ENCODE results near the gene SIN3A.

The SIN3A gene

DNA sequence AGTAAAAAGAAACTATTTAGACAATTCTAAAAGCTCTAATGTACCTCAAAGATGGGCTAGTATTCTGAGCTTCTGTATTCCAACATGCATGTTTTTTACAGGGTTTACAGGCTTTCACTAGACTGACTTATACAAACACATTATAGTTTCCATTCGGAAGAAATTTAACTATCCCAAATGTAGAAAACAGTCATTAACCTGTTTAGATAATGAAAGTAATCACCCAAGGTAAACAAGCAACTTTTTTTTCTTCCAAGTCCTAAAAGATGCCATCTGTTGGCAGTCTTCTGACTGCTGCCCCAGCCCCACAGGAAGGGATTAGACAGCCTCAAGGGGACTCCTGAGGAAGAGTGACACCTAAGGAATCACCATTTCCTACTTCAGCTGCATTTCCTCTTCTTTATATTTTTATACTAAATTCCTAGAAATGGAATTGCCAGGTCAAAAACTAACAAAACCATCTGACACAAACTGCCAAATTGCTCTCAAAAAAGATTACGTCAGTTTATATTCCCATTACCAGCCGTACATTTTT, 25.5 kb downstream of the SIN3A start:
- H3K36me3 Mint-ChIP-seq (ENCODE audit: low read depth) = peaks cover 37% of the 10 kb centered on the region
- H3K27ac Mint-ChIP-seq = no peak overlapping the region
- H3K27me3 Mint-ChIP-seq (ENCODE audit: low read depth) = peaks cover 3% of the 10 kb centered on the region
- H3K9me3 Mint-ChIP-seq = no peaks in the 10 kb centered on the region
- H3K4me1 Mint-ChIP-seq = no peaks in the 10 kb centered on the region
- no peak for TF ChIP-seq CTCF (IDR thresholded peaks at IDR 0.05; ENCODE audit: unreplicated experiment in 3 of 3)
- no peak overlapping the region for H3K4me3 Mint-ChIP-seq

- no peaks in the 10 kb centered on the region for H3K4me1 Mint-ChIP-seq
- no peaks in the 10 kb centered on the region for H3K9me3 Mint-ChIP-seq
- no peaks in the 10 kb centered on the region for H3K27me3 Mint-ChIP-seq (ENCODE audit: low read depth)
- no peak overlapping the region for H3K27ac Mint-ChIP-seq
- no peak for TF ChIP-seq CTCF (IDR thresholded peaks at IDR 0.05; ENCODE audit: unreplicated experiment in 3 of 3)
- H3K4me3 Mint-ChIP-seq = no peak overlapping the region
- peaks cover 40% of the 10 kb centered on the region for H3K36me3 Mint-ChIP-seq (ENCODE audit: low read depth)
Observed at GRCh38 chr15:75422554-75422953, 28.9 kb downstream of the SIN3A start.

DNA sequence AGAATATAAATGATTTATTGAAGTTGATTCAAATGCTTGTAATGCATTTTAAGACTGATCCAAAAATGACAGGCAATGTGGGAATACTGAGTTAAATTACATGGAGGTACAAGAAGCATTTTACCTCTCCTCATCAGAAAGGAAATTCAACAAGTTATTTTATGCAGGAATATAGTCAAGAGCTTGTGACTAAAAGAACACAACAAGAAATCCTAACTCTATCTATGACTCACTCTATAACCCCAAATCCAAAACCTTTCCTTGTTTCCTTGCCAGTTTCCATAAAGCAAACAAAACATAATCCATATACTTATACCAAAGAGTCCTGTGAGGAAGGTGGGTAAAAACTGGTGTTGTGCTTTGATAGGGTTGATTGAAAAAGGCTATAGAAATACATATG, 30.8 kb downstream of the SIN3A start:
- Mint-ChIP-seq H3K4me3 (no peak overlapping the region), H3K9me3 (no peaks in the 10 kb centered on the region), H3K4me1 (no peaks in the 10 kb centered on the region), H3K36me3 (ENCODE audit: low read depth) (peaks cover 39% of the 10 kb centered on the region), H3K27me3 (ENCODE audit: low read depth) (no peaks in the 10 kb centered on the region), H3K27ac (no peak overlapping the region)
- TF ChIP-seq CTCF (IDR thresholded peaks at IDR 0.05; ENCODE audit: unreplicated experiment in 3 of 3) = no peak

DNA sequence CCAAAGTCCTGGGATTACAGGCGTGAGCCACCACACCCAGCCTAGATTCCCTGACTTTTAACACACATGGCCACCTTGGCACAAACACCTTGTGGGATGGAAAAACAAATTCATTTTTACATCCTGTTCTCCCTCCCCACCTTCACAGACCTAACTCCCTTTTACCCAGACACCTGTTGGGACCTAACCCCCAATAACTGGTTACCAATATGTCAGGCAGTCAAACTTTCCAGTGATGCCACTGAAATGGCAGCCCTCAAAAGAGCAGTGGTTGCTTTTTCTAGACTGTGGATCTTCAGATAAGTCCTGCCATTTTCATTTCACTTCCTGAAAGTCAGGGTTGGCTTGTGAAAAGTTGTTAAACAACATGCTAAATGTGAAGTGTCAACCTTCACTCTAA, 34.9 kb downstream of the SIN3A start:
- H3K9me3 Mint-ChIP-seq = no peaks in the 10 kb centered on the region
- H3K27ac Mint-ChIP-seq = no peak overlapping the region
- H3K4me3 Mint-ChIP-seq = no peak overlapping the region
- H3K4me1 Mint-ChIP-seq = no peaks in the 10 kb centered on the region
- no peak for TF ChIP-seq CTCF (IDR thresholded peaks at IDR 0.05; ENCODE audit: unreplicated experiment in 3 of 3)
- no peaks in the 10 kb centered on the region for H3K27me3 Mint-ChIP-seq (ENCODE audit: low read depth)
- peaks cover 55% of the 10 kb centered on the region for H3K36me3 Mint-ChIP-seq (ENCODE audit: low read depth)

GRCh38 chr15:75410196-75410595, 41.3 kb downstream of the SIN3A start:
- Mint-ChIP-seq H3K4me1 (no peaks in the 10 kb centered on the region), H3K27ac (no peak overlapping the region), H3K9me3 (no peaks in the 10 kb centered on the region), H3K4me3 (no peak overlapping the region), H3K36me3 (ENCODE audit: low read depth) (peaks cover 87% of the 10 kb centered on the region), H3K27me3 (ENCODE audit: low read depth) (no peaks in the 10 kb centered on the region)
- no peak for TF ChIP-seq CTCF (IDR thresholded peaks at IDR 0.05; ENCODE audit: unreplicated experiment in 3 of 3)

DNA sequence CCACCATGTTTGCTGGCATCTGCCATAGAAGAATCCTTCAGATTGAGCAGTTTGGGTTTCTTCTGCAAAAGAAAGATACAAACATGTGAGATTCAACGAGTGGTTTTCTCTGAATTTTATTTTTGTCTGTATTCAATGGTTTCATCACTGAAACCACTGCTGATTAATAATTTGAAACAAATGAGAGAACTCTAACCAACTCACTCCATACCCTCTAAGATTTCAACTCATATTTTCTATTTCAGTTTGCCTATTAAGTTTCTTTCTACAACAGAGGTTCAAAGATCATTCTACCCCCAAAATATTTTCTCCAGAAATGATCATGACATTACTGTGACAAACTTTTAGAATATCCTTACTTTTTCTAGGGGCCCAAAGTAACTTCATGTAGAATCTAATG, 44.4 kb downstream of the SIN3A start:
- H3K4me1 Mint-ChIP-seq = no peaks in the 10 kb centered on the region
- H3K27ac Mint-ChIP-seq = no peak overlapping the region
- H3K27me3 Mint-ChIP-seq (ENCODE audit: low read depth) = no peaks in the 10 kb centered on the region
- no peak for TF ChIP-seq CTCF (IDR thresholded peaks at IDR 0.05; ENCODE audit: unreplicated experiment in 3 of 3)
- H3K4me3 Mint-ChIP-seq = no peak overlapping the region
- no peaks in the 10 kb centered on the region for H3K9me3 Mint-ChIP-seq
- H3K36me3 Mint-ChIP-seq (ENCODE audit: low read depth) = peaks cover 86% of the 10 kb centered on the region
